Measurements from ENCODE around the gene GPR137B.

The GPR137B gene

GRCh38 chr1:236207569-236207968 is 65.2 kb downstream of the GPR137B start:
- no peak for DNase-seq

- no peak for DNase-seq
Observed at GRCh38 chr1:236209185-236209584, 66.8 kb downstream of the GPR137B start.

- no peak for DNase-seq
Observed at GRCh38 chr1:236209713-236210112, 67.4 kb downstream of the GPR137B start.

- DNase-seq = no peak
Observed at GRCh38 chr1:236211815-236212214, 69.5 kb downstream of the GPR137B start.

- DNase-seq = no peak
Observed at GRCh38 chr1:236213534-236213933, 71.2 kb downstream of the GPR137B start.

GRCh38 chr1:236214761-236215160 is 72.4 kb downstream of the GPR137B start:
- no peak for DNase-seq

GRCh38 chr1:236220473-236220872 is 78.1 kb downstream of the GPR137B start:
- DNase-seq = no peak

GRCh38 chr1:236222632-236223031 is 80.3 kb downstream of the GPR137B start:
- no peak for DNase-seq

GRCh38 chr1:236228411-236228810 is 86.1 kb downstream of the GPR137B start:
- no peak for DNase-seq

GRCh38 chr1:236235116-236235515 is 92.8 kb downstream of the GPR137B start:
- no peak for DNase-seq

GRCh38 chr1:236239092-236239585 is 96.8 kb downstream of the GPR137B start:
- DNase-seq = no peak

GRCh38 chr1:236240675-236241074 is 98.3 kb downstream of the GPR137B start:
- DNase-seq = no peak

GRCh38 chr1:236242568-236242967 is 100.2 kb downstream of the GPR137B start:
- no peak for DNase-seq

- DNase-seq = no peak
Observed at GRCh38 chr1:236247286-236247685, 104.9 kb downstream of the GPR137B start.

- DNase-seq = no peak
Observed at GRCh38 chr1:236251587-236251986, 109.2 kb downstream of the GPR137B start.

GRCh38 chr1:236253119-236253518 is 110.8 kb downstream of the GPR137B start:
- DNase-seq = no peak

- DNase-seq = no peak
Observed at GRCh38 chr1:236253918-236254637, 111.7 kb downstream of the GPR137B start.

GRCh38 chr1:236257216-236257615 is 114.9 kb downstream of the GPR137B start:
- no peak for DNase-seq

GRCh38 chr1:236258114-236258622 is 115.8 kb downstream of the GPR137B start:
- no peak for DNase-seq

Measured in COR-L47 (cell line).